ENCODE measurements around the gene CFAP65. TPM values are rescaled to one million over a fixed set of nuclear protein-coding genes. Genes with fewer than 3 reads are reported as not detected.

The CFAP65 gene
- total RNA-seq, 1 donor from 2014 or later, result not detected

- Mint-ChIP-seq H3K27me3 (ENCODE audit: low read depth) (peaks cover 23% of the 10 kb centered on the region), H3K9me3 (no peaks in the 10 kb centered on the region)
- DNase-seq (ENCODE audit: low spot score in 2 of 2, unreplicated experiment in 2 of 2), result no peak
These were observed 38.1 kb upstream of the CFAP65 start for GRCh38 chr2:219079417-219079816.

GRCh38 chr2:219078951-219079350 is 37.6 kb upstream of the CFAP65 start:
- peaks cover 23% of the 10 kb centered on the region for H3K27me3 Mint-ChIP-seq (ENCODE audit: low read depth)
- DNase-seq (ENCODE audit: low spot score in 2 of 2, unreplicated experiment in 2 of 2), result no peak

More at GRCh38 chr2:219079417-219079816, 38.1 kb upstream of the CFAP65 start:
- H3K4me3 Mint-ChIP-seq, result no peak overlapping the region
- peaks cover 6% of the 10 kb centered on the region for H3K36me3 Mint-ChIP-seq
- H3K4me1 Mint-ChIP-seq, result no peaks in the 10 kb centered on the region
- H3K27ac Mint-ChIP-seq, result no peak overlapping the region
- TF ChIP-seq, protein P1, sequence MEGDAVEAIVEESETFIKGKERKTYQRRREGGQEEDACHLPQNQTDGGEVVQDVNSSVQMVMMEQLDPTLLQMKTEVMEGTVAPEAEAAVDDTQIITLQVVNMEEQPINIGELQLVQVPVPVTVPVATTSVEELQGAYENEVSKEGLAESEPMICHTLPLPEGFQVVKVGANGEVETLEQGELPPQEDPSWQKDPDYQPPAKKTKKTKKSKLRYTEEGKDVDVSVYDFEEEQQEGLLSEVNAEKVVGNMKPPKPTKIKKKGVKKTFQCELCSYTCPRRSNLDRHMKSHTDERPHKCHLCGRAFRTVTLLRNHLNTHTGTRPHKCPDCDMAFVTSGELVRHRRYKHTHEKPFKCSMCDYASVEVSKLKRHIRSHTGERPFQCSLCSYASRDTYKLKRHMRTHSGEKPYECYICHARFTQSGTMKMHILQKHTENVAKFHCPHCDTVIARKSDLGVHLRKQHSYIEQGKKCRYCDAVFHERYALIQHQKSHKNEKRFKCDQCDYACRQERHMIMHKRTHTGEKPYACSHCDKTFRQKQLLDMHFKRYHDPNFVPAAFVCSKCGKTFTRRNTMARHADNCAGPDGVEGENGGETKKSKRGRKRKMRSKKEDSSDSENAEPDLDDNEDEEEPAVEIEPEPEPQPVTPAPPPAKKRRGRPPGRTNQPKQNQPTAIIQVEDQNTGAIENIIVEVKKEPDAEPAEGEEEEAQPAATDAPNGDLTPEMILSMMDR (IDR thresholded peaks at IDR 0.05; ENCODE audit: unreplicated experiment), result no peak

DNA sequence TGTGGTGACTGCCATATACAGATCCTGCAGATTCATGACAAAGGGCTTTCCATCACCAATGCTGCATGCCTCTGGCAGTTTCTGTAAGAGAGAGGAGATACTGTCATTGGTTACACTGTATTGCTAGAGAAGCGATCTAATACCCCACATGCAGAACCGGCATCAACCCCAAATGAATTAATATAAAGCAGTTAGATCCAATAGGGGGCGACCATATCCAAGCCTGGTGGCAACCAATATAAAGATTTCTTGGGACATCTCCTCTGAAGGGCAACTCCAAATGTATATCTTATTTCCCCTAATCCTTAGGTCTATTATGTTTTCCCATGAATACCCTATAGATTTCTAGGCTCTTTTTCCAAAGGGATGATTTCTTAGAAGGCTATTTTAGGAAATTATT is 36.8 kb upstream of the CFAP65 start:
- TF ChIP-seq, protein P1 (IDR thresholded peaks at IDR 0.05; ENCODE audit: unreplicated experiment), result no peak
- Mint-ChIP-seq H3K27me3 (ENCODE audit: low read depth) (peaks cover 20% of the 10 kb centered on the region), H3K9me3 (no peaks in the 10 kb centered on the region), H3K36me3 (peaks cover 6% of the 10 kb centered on the region), H3K27ac (no peak overlapping the region), H3K4me1 (no peaks in the 10 kb centered on the region), H3K4me3 (no peak overlapping the region)
- no peak for DNase-seq (ENCODE audit: low spot score in 2 of 2, unreplicated experiment in 2 of 2)

More at GRCh38 chr2:219078951-219079350, 37.6 kb upstream of the CFAP65 start:
- no peak overlapping the region for H3K27ac Mint-ChIP-seq
- no peaks in the 10 kb centered on the region for H3K4me1 Mint-ChIP-seq
- H3K4me3 Mint-ChIP-seq, result no peak overlapping the region
- TF ChIP-seq, protein P1 (IDR thresholded peaks at IDR 0.05; ENCODE audit: unreplicated experiment), result no peak
- H3K9me3 Mint-ChIP-seq, result no peaks in the 10 kb centered on the region
- H3K36me3 Mint-ChIP-seq, result peaks cover 6% of the 10 kb centered on the region

- no peak overlapping the region for H3K27ac Mint-ChIP-seq
- DNase-seq (ENCODE audit: low spot score in 2 of 2, unreplicated experiment in 2 of 2), result no peak
- no peaks in the 10 kb centered on the region for H3K9me3 Mint-ChIP-seq
- H3K4me1 Mint-ChIP-seq, result no peaks in the 10 kb centered on the region
- TF ChIP-seq, protein P1 (IDR thresholded peaks at IDR 0.05; ENCODE audit: unreplicated experiment), result no peak
- H3K36me3 Mint-ChIP-seq, result peaks cover 9% of the 10 kb centered on the region
- no peak overlapping the region for H3K4me3 Mint-ChIP-seq
- peaks cover 2% of the 10 kb centered on the region for H3K27me3 Mint-ChIP-seq (ENCODE audit: low read depth)
These were observed 34.9 kb upstream of the CFAP65 start for GRCh38 chr2:219076253-219076652.

GRCh38 chr2:219073413-219074129 is 32.3 kb upstream of the CFAP65 start:
- Mint-ChIP-seq H3K4me3 (no peak overlapping the region), H3K4me1 (no peaks in the 10 kb centered on the region), H3K9me3 (no peaks in the 10 kb centered on the region), H3K27me3 (ENCODE audit: low read depth) (peaks cover 4% of the 10 kb centered on the region), H3K36me3 (peaks cover 9% of the 10 kb centered on the region), H3K27ac (no peak overlapping the region)
- DNase-seq (ENCODE audit: low spot score in 2 of 2, unreplicated experiment in 2 of 2), result no peak
- TF ChIP-seq, protein P1 (IDR thresholded peaks at IDR 0.05; ENCODE audit: unreplicated experiment), result peak; percentile 38
